ENCODE results near the gene CALML5. TPM values are rescaled to one million over a fixed set of nuclear protein-coding genes. Genes with fewer than 3 reads are reported as not detected.
A peak's percentile ranks its signal among the peaks of the same experiment; 100 is the strongest.

The CALML5 gene
- total and polyA plus RNA-seq, 2 of the 4 experiments (the other 2 are of a cell fraction) = not detected

DNA sequence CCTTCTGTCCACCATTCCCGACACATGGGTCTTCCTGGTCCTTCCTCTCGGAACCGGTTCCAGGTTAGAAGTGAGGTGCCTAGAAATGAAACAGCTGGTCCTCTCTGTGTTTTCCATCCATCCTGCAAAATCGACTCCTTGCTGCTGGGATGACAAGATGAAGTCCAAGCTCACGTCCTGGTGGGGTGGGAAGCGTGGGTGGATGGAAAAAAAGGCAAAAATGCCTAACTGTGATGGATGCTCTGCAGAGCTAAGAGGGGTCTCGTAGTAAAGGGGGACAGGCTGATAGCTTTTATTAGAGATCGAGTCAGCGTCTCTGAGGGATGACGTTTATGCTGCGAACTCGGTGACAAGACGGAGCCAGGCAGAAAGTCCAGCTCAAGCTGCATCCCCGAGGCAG, 14.1 kb downstream of the CALML5 start:
- Histone ChIP-seq H4K8ac (ENCODE audit: low read depth in 2 of 2, low read length in 2 of 2) (no peak overlapping the region), H3K9ac (ENCODE audit: low read depth, low read length) (no peak overlapping the region), H2AK5ac (ENCODE audit: low read depth, low read length) (no peak overlapping the region), H3K14ac (replicated peaks; ENCODE audit: low read depth, low read length) (no peak overlapping the region; the same call in 1 of the 2 replicates), H4K91ac (ENCODE audit: insufficient read depth, low read depth, low read length) (no peak overlapping the region), H3K23ac (ENCODE audit: low read depth, low read length) (no peak overlapping the region; the same call in 1 of the 2 replicates), H3K4me1 (ENCODE audit: control insufficient read depth, insufficient read depth, low read length) (no peaks in the 10 kb centered on the region), H2BK120ac (ENCODE audit: low read depth, low read length) (no peak overlapping the region), H3K18ac (ENCODE audit: low read depth, low read length) (no peak overlapping the region), H4K5ac (ENCODE audit: low read depth, low read length) (no peak overlapping the region), H2BK5ac (ENCODE audit: low read depth, low read length, poor library complexity, severe bottlenecking) (no peak overlapping the region), H2AFZ (replicated peaks; ENCODE audit: low read length, poor library complexity) (no peak overlapping the region), H3K4ac (ENCODE audit: low read depth, low read length) (no peak overlapping the region), H2BK15ac (ENCODE audit: low read depth, low read length) (no peak overlapping the region), H3K4me3 (ENCODE audit: insufficient read depth, low read depth, low read length) (no peak overlapping the region), H4K20me1 (ENCODE audit: insufficient read depth, low read length) (no peaks in the 10 kb centered on the region), H2BK20ac (ENCODE audit: low read depth, low read length) (no peak overlapping the region), H2AK9ac (replicated peaks; ENCODE audit: low read depth, low read length, poor library complexity) (peak overlapping the region; percentile 42), H3K9me3 (ENCODE audit: control insufficient read depth, insufficient read depth, low read length) (peaks cover 2% of the 10 kb centered on the region), H3K4me2 (ENCODE audit: low read depth, low read length) (no peak overlapping the region), H3K36me3 (ENCODE audit: control insufficient read depth, insufficient read depth, low read length) (no peaks in the 10 kb centered on the region), H3K56ac (ENCODE audit: extremely low read depth, insufficient read depth, low read length) (no peak overlapping the region), H3K9me1 (ENCODE audit: insufficient read depth, low read length) (0 out of 2 replicates have a peak, but pooled peaks cover 3% of the 10 kb centered on the region), H3K79me1 (ENCODE audit: low read depth in 1 of 2, low read length in 2 of 2) (no peaks in the 10 kb centered on the region), H3K27me3 (ENCODE audit: control insufficient read depth, insufficient read depth, low read length) (peaks cover 10% of the 10 kb centered on the region; the same call in 1 of the 2 replicates), H3K27ac (ENCODE audit: insufficient read depth, low read length) (no peak overlapping the region)
- dilution Hi-C loops (cut with HindIII; ENCODE audit: low sequenced_read_pairs, unreplicated experiment) = no loop called here
- in situ Hi-C loops (cut with MboI; ENCODE audit: low sequenced_read_pairs) = no loop called here
- ATAC-seq (ENCODE audit: low read depth) = no peak
- POLR2A ChIA-PET (ENCODE audit: unreplicated experiment) = no interaction called here
- WGBS, 2 experiments (ENCODE audit: extremely low coverage in 2 of 2, insufficient read length in 1 of 2) = 76% methylated on average over 4 of the region's 14 CpGs; no CpG with 5 or more reads in 1 of the 2 experiments
- no peak for DNase-seq
- CTCF ChIA-PET = interaction anchor here (2.2 kb wide), 1 partner anchor 138 kb away, joined by 6 read pairs; no protein-coding TSS in a partner anchor
- no peak for TF ChIP-seq SMC3 (IDR thresholded peaks at IDR 0.05; ENCODE audit: low read depth, low read length)
- no TSS peak for BruUV-seq (replicated peaks)
- intact Hi-C loops (cut with micrococcal nuclease) = no loop called here

Data from IMR-90 (cell line).